Mucosa of descending colon (tissue), 3 donors: ENCODE results near the gene SYT5. TPM values are rescaled to one million over a fixed set of nuclear protein-coding genes. Genes with fewer than 3 reads are reported as not detected.

Source experiments
- ATAC-seq: fragments of 200-7000 bp; cut with Tn5 transposase; one replicate; pipeline ENCODE4 v1.9.1; 2020; ENCODE audit warnings: mild to moderate bottlenecking, moderate library complexity
- DNase-seq, 3 donors: peaks; one replicate each; pipeline ENCODE4 v3.0.0-alpha.2; 2020
- H3K36me3 ChIP-seq: fragments of 200-600 bp; one replicate; pipeline ENCODE4 v1.8.0; 2021; ENCODE audit warnings: low read depth, mild to moderate bottlenecking
- H3K4me1 ChIP-seq: fragments of 200-600 bp; one replicate; pipeline ENCODE4 v1.8.0; 2021; ENCODE audit warnings: low read depth, mild to moderate bottlenecking
- H3K4me3 ChIP-seq: fragments of 200-600 bp; one replicate; pipeline ENCODE4 v1.8.0; 2021; ENCODE audit warnings: mild to moderate bottlenecking
- H3K9me3 ChIP-seq: fragments of 200-600 bp; one replicate; pipeline ENCODE4 v1.8.0; 2021; ENCODE audit warnings: mild to moderate bottlenecking
- CTCF ChIP-seq: fragments of 200-600 bp; IDR thresholded peaks from one replicate; pipeline ENCODE4 v1.8.0; 2022; ENCODE audit warnings: antibody characterized with exemption, mild to moderate bottlenecking
- intact Hi-C, 2 donors: fragments of 100-400 bp; cut with DNase I in 1 of 2; cut with micrococcal nuclease in 1 of 2; formaldehyde crosslinking; loops; one replicate each; pipeline versions ENCODE4 v1.11.0 to v1.11.1; 2022; cut with DNase I, micrococcal nuclease
- total RNA-seq, 3 donors: library from RNA; stranded (reverse); fragmentation: NEBNext Ultra II Directional in 2 of 3; extraction: Animal tissue kit (Norgen Biotek cat#: 25700) in 2 of 3; gene quantifications; one replicate each; pipeline versions ENCODE4 v1.2.1 to v1.2.4, GENCODE V29; 2021 to 2023
- donor health status: DM: no; HTN: no; CAD: no; lungs with moderate emphysema.
- donor health status: DM: no; HTN: no; CAD: no.
- donor health status: DM: no; HTN: yes; CAD: no.

The SYT5 gene
- total RNA-seq, 3 donors from 2014 or later = 1.0 to 2.9 (median 1.2) TPM

DNA sequence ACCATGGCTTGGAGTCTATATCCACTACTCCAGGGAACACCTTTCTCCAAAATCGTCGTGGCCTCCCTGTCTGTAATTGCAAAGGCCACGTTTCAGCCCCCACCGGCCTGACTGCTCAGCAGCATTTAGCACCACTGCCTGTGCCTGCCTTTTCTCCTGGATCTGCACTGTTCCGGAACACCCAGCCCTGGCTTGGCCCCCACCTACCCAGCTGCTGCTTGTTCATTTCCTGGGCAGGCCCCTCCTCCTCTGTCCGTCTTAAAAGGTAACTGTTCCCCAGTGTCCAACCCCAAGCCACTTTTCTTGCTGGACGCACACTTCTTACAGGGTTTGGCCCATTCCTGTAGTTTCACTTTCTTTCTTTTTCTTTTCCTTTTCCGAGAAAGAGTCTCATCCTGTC lies 8.5 kb upstream of the SYT5 start:
- ATAC-seq (peak; percentile 16), DNase-seq (no peak)
- H3K4me3 ChIP-seq = no peak overlapping the region
- intact Hi-C loops = no loop called here
- no peaks in the 10 kb centered on the region for H3K4me1 ChIP-seq
- no peaks in the 10 kb centered on the region for H3K9me3 ChIP-seq
- H3K36me3 ChIP-seq = no peaks in the 10 kb centered on the region
- TF ChIP-seq CTCF = no peak

DNA sequence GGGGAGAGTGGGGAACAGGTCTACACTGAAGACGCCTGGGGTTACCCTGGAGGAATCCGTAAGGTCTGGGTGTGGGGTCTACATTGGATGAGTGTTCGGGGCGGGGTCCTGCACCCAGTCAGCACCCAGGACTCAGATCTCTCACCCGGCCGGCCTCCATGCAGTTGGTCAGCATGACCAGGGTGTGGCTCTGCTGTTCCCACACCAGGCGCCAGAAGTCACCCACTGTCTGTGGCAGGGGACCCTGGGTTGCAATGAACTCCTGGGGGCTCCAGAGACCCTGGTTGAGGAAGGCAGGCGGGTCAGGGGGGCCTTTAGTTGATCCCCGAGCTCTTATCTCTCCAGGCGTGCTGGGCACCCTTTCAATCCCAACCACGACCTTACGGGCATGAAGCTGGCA lies 6.0 kb upstream of the SYT5 start:
- no peaks in the 10 kb centered on the region for H3K36me3 ChIP-seq
- no peaks in the 10 kb centered on the region for H3K4me1 ChIP-seq
- H3K4me3 ChIP-seq = no peak overlapping the region
- DNase-seq (no peak), ATAC-seq (no peak)
- no peak for TF ChIP-seq CTCF
- H3K9me3 ChIP-seq = no peaks in the 10 kb centered on the region
- intact Hi-C loops = no loop called here

DNA sequence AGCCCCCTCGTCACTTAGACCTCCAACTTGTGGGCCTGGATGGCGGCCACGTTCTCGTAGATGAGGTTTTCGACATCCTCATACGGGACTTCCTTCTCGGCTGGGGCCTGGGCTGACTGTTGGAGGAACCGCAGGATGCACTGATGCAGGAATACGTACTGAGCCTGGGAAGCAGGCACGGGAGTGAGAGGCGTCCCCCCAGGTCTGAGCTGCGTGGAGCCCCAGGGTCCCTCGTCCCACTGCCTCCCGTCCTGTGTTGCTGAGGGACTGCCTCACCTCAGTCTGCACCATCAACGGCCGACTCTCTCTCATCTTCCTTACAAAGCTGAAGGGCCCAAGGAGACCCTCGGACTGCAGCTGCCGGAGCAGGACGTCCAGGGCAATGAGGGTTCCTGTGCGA lies 1.7 kb upstream of the SYT5 start:
- Histone ChIP-seq H3K4me1 (peaks cover 13% of the 10 kb centered on the region), H3K36me3 (no peaks in the 10 kb centered on the region), H3K9me3 (no peaks in the 10 kb centered on the region), H3K4me3 (no peak overlapping the region)
- no peak for DNase-seq
- TF ChIP-seq CTCF = no peak
- ATAC-seq = no peak
- intact Hi-C loops = no loop called here

DNA sequence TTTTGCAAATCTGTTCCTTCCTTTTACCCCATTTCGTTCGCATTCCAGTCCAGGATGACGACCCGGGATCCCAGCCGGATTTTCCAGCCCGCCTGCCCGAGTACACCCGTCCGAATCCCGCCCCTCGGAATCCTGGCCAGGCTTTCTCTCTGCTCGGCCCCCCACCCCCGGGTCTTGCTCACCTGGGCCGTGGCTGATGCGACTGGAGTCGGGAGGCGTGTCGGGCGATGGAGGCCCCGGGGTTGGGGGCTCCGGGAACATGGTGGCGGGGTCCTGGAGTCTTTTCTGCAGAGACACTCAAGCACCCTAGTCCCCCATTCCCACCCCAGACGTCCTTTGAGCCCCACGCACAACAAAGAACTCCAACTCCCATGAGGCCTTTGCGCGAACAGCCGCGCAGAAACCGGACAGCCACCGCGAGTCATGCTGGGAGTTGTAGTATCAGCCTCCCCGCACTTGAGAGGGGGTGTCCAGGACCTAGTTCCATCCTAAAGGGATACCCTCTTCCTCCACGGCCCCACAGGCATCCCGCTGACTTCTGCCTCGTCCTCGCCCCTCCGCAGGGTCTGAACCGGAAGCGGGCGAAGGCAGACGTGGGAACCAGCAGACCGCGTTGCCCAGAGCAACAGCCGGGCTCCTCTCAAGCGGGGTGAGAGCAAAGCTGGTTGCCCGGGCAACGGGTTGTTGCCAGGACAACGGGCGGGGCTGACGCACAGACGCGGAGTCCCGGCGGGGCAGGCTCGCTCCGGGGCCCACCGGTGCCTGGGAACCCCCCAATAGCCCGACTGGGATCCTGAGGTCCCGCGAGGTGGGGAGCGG lies 1.1 kb downstream of the SYT5 start:
- TF ChIP-seq CTCF = no peak
- Histone ChIP-seq H3K36me3 (no peaks in the 10 kb centered on the region), H3K9me3 (no peaks in the 10 kb centered on the region), H3K4me3 (no peak overlapping the region), H3K4me1 (peaks cover 13% of the 10 kb centered on the region)
- peak; percentile 70 for ATAC-seq
- peak; percentile 74 to 87 (median 74) for DNase-seq
- intact Hi-C loops = no loop called here

DNA sequence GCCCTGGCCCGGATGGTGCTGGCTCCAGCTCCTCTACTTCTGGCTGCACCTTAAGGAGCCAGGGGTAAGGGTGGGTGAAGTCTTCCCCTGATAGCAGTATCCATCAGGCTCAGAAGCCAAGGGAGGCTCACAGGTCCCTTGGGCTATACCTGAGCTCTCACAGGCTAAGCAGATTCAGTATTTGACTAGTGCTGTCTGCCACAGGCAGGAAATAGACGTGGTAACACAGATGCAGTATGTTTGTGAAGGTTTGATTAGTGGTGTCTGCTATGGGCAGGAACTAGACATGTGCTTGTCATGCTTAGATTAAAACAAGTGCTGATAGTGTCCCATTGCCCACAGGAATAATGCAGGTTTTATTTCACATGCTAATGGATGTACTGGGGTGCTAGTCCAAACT lies 4.0 kb downstream of the SYT5 start:
- TF ChIP-seq CTCF = no peak
- Histone ChIP-seq H3K4me3 (no peak overlapping the region), H3K36me3 (no peaks in the 10 kb centered on the region), H3K9me3 (no peaks in the 10 kb centered on the region), H3K4me1 (peaks cover 20% of the 10 kb centered on the region)
- no peak for DNase-seq
- no peak for ATAC-seq
- intact Hi-C loops = no loop called here
